Dermis blood vessel endothelial cell (primary cell): ENCODE data around the gene CFTR. TPM values are rescaled to one million over a fixed set of nuclear protein-coding genes. Genes with fewer than 3 reads are reported as not detected.
"Not testable (repeated sequence)": the region's sequence is repeated elsewhere in the genome, so short reads cannot be mapped to it uniquely, and the experiment has no call there.

Experiments used
- DNase-seq: peaks from one replicate; pipeline ENCODE4 v3.0.0; 2010
- total RNA-seq: library from RNA; depleted of rRNA; stranded (reverse); fragments of >200 nt; gene quantifications from 2 replicates; pipeline ENCODE4 v1.2.3, GENCODE V29; 2014

The CFTR gene
- total RNA-seq, 1 donor from 2014 or later, result not detected

DNA sequence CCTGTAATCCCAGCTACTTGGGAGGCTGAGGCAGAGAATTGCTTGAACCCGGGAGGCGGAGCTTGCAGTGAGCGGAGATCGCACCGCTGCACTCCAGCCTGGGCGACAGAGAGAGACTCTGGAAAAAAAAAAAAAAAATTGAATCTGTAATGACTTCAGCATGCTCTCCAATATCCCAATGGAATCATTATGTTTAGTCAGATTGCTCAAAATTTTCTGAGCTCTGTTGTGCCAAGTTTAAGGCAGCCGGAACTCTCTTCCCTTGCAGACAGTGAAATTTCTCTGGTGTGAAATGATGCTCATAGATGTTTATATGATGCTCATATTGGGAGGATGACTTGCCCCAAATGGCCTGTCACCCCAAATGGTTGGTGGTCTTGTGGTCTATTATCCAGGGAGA, 212.5 kb downstream of the CFTR start:
- DNase-seq, result no peak

DNA sequence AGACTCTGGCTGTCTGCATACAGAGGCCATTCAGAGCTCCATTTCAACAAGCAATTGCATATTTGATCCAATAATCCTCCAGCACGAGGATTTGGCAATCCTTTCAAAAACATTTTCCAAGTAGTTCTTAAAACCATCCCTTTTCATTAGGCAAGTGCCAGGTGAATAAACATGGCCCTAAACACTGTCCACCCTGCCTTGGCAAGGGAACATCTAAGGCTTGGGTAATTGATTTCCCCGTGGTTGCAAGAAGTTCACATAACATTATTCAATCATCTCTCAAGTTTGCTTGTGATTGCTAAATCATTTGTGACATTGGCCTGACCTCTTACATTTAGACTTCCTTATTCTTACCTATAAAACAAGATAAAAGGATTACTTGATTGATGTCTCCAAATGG, 218.2 kb downstream of the CFTR start:
- DNase-seq, result no peak

DNA sequence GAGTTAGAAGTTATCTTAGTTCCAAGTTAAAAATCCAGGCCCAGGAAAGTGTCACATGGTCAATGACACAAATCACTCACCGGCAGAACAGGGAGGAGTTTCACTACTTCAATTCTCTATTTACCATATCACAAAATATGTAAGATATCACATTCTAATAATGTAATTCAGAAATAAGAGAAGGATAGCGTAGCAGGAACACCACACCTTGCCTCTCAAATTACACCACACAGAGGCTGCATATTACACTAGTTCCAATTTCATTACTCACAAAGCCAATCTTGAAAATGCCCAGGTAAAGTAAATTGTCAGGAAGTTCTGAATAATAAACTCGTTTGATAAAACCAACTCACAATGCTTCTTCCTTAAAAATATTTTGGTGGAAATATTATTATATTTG, 224.2 kb downstream of the CFTR start:
- no peak for DNase-seq

DNA sequence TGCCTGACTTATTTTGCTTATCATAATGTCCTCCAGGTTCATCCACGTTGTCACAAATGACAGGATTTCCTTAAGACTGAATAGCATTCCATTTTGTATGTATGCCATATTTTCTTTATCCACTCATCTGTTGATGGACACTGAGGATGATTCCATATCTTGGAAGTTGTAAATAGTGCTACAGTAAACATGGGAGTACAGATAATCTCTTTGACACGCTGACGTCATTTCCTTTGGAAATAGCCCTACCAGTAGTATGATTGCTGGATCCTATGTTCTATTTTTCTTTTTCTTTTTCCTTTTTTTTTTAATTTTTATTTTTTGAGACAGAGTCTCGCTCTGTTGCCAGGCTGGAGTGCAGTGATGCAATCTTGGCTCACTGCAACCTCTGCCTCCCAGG, 225.8 kb downstream of the CFTR start:
- DNase-seq, result no peak

DNA sequence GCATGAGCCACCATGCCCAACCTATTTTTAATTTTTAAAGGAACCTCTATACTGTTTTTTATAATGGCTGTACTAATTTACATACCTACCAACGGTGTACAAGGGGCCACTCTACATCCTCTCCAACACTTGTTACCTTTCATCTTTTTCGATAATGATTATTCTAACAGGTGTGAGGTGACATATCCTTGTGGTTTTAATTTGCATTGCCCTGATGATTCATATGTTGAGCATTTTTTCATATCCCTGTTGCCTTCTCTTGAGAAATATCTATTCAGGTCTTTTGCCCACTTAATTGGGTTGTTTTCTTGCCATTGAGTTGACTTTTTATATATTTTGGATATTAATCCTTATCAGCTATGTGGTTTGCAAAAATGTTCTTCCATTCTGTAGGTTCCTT, 226.4 kb downstream of the CFTR start:
- DNase-seq, result no peak

DNA sequence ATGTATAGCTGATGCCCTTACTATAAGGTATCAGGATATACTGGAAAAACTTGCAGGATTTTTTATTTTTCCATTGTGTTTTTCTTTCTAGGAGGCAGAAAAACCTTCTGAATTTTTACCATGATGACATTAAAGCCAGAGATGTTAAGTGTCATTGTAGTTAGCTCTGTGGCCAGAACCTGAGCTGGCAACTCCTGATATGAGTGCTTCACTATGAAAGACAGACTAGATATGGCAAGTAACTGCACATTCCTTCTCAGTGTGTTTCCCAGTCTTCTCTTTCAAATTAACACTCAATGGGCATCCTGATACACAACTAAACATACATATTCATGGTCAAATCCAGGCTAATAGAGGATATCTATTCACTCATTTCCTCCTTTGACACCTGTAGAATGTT, 227.3 kb downstream of the CFTR start:
- DNase-seq, result no peak

DNA sequence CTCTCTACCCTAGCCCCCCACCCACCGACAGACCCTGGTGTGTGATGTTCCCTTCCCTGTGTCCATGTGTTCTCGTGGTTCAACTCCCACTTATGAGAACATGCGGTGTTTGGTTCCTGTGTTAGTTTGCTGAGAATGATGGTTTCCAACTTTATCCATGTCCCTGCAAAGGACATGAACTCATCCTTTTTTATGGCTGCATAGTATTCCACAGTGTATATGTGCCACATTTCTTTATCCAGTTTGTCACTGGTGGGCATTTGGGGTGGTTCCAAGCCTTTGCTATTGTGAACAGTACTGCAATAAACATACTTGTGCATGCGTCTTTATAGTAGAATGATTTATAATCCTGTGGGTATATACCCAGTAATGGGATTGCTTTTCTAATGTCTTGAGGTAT, 228.3 kb downstream of the CFTR start:
- DNase-seq, result not testable (repeated sequence)

DNA sequence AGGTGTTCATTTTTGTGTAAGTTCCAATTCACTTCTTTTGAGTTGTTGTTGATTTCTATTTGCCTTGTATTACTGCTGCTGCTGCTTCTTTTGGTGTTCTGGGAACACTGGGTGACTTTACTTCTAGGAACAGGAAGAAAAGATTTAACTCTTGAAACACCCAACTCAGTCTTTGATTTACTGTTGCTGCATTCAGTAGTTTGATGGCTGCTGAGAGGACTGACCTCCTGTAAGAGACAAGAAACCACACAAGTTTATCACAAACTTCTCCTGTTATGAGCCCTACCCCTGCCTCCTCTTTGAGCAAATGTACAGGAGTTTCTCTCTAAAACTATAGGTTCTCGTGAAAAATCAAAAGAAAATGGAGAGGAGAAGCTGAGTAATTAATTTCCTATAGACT, 231.7 kb downstream of the CFTR start:
- DNase-seq, result no peak

DNA sequence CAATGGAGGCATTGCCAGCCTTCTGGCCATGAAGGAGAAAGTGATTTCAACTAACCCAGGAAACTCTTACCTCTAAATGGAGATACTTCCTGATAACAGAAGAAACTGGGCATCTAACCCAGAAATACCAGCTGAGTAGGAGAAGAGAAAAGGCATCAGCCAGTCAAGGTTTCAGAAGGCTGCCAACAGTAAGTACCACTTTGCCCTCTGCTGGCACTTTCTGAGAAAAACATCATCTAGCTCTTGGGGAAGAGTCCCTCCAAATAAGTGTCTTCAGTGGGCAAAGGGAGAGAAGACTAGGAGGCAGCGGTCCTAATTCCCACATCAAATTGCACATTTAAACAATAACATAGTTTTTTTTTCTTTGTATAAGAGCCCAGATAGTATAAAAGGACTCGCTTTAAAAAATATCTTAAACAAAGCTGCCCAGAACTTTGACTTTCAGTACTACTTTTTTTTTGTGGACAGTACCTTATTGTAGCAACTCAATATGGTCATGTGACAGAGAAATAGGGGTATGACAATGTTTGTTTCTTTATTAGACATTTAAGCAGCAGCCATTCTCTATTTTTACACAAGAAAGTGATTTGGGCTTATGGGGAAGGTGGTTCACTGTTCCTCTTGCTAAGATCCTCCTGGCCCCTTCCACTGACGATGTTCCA, 236.1 kb downstream of the CFTR start:
- DNase-seq, result peak; percentile 75

DNA sequence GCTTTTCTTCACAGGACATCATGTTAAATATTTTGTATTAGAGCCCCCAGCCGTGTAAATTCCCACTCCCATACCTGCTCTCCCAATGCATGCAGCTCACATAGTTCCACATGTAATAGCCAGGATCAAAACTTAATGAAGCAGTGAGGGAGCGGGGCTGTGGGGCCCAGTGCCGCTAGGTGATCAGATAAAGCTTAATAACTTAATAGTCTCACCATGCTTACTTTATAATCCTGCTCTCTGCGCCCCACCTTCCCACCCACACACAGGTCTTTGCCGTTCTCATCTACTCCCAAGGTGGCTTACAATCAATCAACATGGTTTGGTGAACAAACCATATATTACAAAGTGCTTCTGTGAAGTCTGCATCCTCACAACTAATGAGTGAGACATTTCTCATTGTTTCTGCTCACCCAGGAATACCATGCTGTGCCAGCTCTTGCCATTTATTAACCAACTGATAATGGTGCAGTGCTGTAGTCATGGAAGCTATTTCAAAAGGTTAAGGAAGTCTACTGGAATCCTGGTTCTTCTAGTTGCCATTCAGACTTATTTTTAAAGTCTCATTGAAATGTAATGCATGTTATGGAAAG, 237.0 kb downstream of the CFTR start:
- no peak for DNase-seq

DNA sequence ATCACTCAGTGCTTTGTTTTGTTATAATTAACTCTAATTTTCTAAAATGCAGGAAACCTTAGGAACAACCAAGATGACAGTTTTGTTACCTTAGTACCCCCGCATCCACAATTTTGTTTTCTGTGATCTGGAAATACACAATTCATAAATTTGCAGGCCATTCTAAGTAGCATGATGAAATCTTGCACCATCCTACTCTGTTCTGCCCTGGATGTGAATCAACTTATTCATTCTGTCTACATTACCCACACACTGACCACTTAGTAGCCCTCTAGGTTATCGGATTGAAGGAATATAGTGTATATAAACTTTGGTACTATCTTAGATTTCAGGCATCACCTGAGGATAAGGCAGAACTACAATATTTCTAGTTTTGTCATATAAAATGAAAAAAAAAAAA, 237.5 kb downstream of the CFTR start:
- no peak for DNase-seq

Other genes with a start within 250 kb of the CFTR start
- gene WNT2, start 157.0 kb upstream of the CFTR start, total RNA-seq, result not detected in 2 replicates
- gene ASZ1, start 52.5 kb upstream of the CFTR start, total RNA-seq, result not detected in 2 replicates